ENCODE results near the gene PLP2. TPM values are rescaled to one million over a fixed set of nuclear protein-coding genes. Genes with fewer than 3 reads are reported as not detected.

PLP2 gene
- total RNA-seq, 4 donors from 2014 or later = 6.2 to 25.7 (median 14.6) TPM

- WGBS, 2 donors = 92 to 100% methylated on average over 2 of the region's 2 CpGs
- Histone ChIP-seq H3K4me1 (peaks cover 0 to under 1% of the 10 kb centered on the region in 2 donors), H3K36me3 (no peaks in the 10 kb centered on the region), H3K27me3 (no peaks in the 10 kb centered on the region), H3K9me3 (no peaks in the 10 kb centered on the region), H3K4me3 (replicated peaks in 1 of 3) (no peak overlapping the region), H3K27ac (no peak overlapping the region)
- intact Hi-C loops (cut with DNase I) = no loop called here
- TF ChIP-seq CTCF (IDR thresholded peaks at IDR 0.05) (no peak), POLR2A (IDR thresholded peaks at IDR 0.05) (no peak)
- no peak for DNase-seq
These were observed 10.8 kb upstream of the PLP2 start for GRCh38 chrX:49160908-49161307.

- no peak for DNase-seq
- Histone ChIP-seq H3K36me3 (no peaks in the 10 kb centered on the region), H3K9me3 (no peaks in the 10 kb centered on the region), H3K4me3 (replicated peaks in 1 of 3) (no peak overlapping the region), H3K27me3 (no peaks in the 10 kb centered on the region), H3K27ac (no peak overlapping the region), H3K4me1 (peaks cover under 1 to 4% of the 10 kb centered on the region in 2 donors)
- intact Hi-C loops (cut with DNase I) = no loop called here
- TF ChIP-seq CTCF (IDR thresholded peaks at IDR 0.05) (no peak), POLR2A (IDR thresholded peaks at IDR 0.05) (no peak)
- WGBS, 2 donors = 89 to 99% methylated on average over 4 to 5 of the region's 5 CpGs
These were observed 10.1 kb upstream of the PLP2 start for GRCh38 chrX:49161632-49162031.

- DNase-seq = peak; percentile 71 to 72
- H3K27ac ChIP-seq = peak within 1 kb of the TSS; percentile 91 to 95 (median 93)
- H3K27me3 ChIP-seq = no peaks in the 10 kb centered on the region
- TF ChIP-seq CTCF (IDR thresholded peaks at IDR 0.05) (no peak), POLR2A (IDR thresholded peaks at IDR 0.05) (peak in 1 of 2 donors; percentile 43)
- H3K9me3 ChIP-seq = no peaks in the 10 kb centered on the region
- no peaks in the 10 kb centered on the region for H3K36me3 ChIP-seq
- H3K4me1 ChIP-seq = peaks cover 7 to 12% of the 10 kb centered on the region in 2 donors
- intact Hi-C loops (cut with DNase I) = no loop called here
- WGBS, 2 donors = no CpG with 5 or more reads among the region's 28 CpGs
- H3K4me3 ChIP-seq (replicated peaks in 1 of 3) = peak within 1 kb of the TSS in 1 of 3 donors; percentile 27
These were observed 9.1 kb upstream of the PLP2 start, which contains the start of gene MAGIX for GRCh38 chrX:49162620-49163019. MAGIX (plus strand) TSS chrX:49162758; CDS start chrX:49162890, 132 bp downstream.

- WGBS, 2 donors = 10 to 14% methylated on average over 13 of the region's 69 CpGs
- intact Hi-C loops (cut with DNase I) = no loop called here
These were observed 7.9 kb upstream of the PLP2 start for GRCh38 chrX:49163555-49164419.

More at GRCh38 chrX:49163555-49164419, 7.9 kb upstream of the PLP2 start:
- Histone ChIP-seq H3K4me1 (peaks cover 7 to 12% of the 10 kb centered on the region in 2 donors), H3K27ac (peak overlapping the region; percentile 91 to 95 (median 93)), H3K36me3 (no peaks in the 10 kb centered on the region), H3K9me3 (no peaks in the 10 kb centered on the region), H3K4me3 (replicated peaks in 1 of 3) (peak overlapping the region in 1 of 3 donors; percentile 27), H3K27me3 (no peaks in the 10 kb centered on the region)
- TF ChIP-seq POLR2A (IDR thresholded peaks at IDR 0.05) = peak in 1 of 2 donors; percentile 85
- peak in 5 of 6 experiments; percentile 27 to 91 (median 78) for TF ChIP-seq CTCF (IDR thresholded peaks at IDR 0.05)
- DNase-seq = peak; percentile 82 to 84

All from thyroid gland (tissue), 4 donors.